Mesendoderm (in vitro differentiated cells): Measurements from ENCODE around the gene ABCC4.

Experiments
- DNase-seq: peaks from one replicate; pipeline ENCODE4 v3.0.0; 2013
- H2AK5ac ChIP-seq: 2 replicates; pipeline ENCODE4 v1.6.1; 2013; ENCODE audit warnings: low read length, inconsistent platforms
- H2BK120ac ChIP-seq: 2 replicates; pipeline ENCODE4 v1.6.1; 2013; ENCODE audit warnings: low read depth, mild to moderate bottlenecking, low read length, moderate library complexity, mixed read lengths
- H2BK15ac ChIP-seq: replicated peaks from 2 replicates; pipeline ENCODE4 v1.6.1; 2013; ENCODE audit warnings: low read depth, mild to moderate bottlenecking, moderate library complexity
- H2BK5ac ChIP-seq: 2 replicates; pipeline ENCODE4 v1.6.1; 2013; ENCODE audit warnings: low read length, inconsistent platforms
- H3K18ac ChIP-seq: 2 replicates; pipeline ENCODE4 v1.6.1; 2013; ENCODE audit warnings: mild to moderate bottlenecking, low read length, mixed read lengths
- H3K23ac ChIP-seq: one replicate; pipeline ENCODE4 v1.6.1; 2013; ENCODE audit warnings: low read length
- H3K27ac ChIP-seq: 2 replicates; pipeline ENCODE4 v1.5.1; 2013; ENCODE audit warnings: low read depth, mild to moderate bottlenecking, inconsistent platforms, low read length, moderate library complexity
- H3K27me3 ChIP-seq: 2 replicates; pipeline ENCODE4 v1.6.1; 2013; ENCODE audit warnings: low read length, control low read depth, mild to moderate bottlenecking, inconsistent platforms; ENCODE audit not compliant: insufficient read depth, poor library complexity
- H3K36me3 ChIP-seq: 2 replicates; pipeline ENCODE4 v1.6.1; 2013; ENCODE audit warnings: low read length, inconsistent platforms; ENCODE audit not compliant: control insufficient read depth, insufficient read depth
- H3K4ac ChIP-seq: one replicate; pipeline ENCODE4 v1.6.1; 2013; ENCODE audit warnings: low read depth, mild to moderate bottlenecking, low read length, moderate library complexity
- H3K4me1 ChIP-seq: 2 replicates; pipeline ENCODE4 v1.6.1; 2013; ENCODE audit warnings: low read depth, low read length, inconsistent platforms; ENCODE audit not compliant: control insufficient read depth
- H3K4me2 ChIP-seq: 2 replicates; pipeline ENCODE4 v1.6.1; 2013; ENCODE audit warnings: low read length
- H3K4me3 ChIP-seq: 2 replicates; pipeline ENCODE4 v1.5.1; 2013; ENCODE audit warnings: mild to moderate bottlenecking, low read length
- H3K56ac ChIP-seq: one replicate; pipeline ENCODE4 v1.6.1; 2013; ENCODE audit warnings: low read length
- H3K79me1 ChIP-seq: 2 replicates; pipeline ENCODE4 v1.6.1; 2013; ENCODE audit warnings: low read length, inconsistent platforms
- H3K79me2 ChIP-seq: 2 replicates; pipeline ENCODE4 v1.6.1; 2013; ENCODE audit warnings: mild to moderate bottlenecking, low read length; ENCODE audit not compliant: control insufficient read depth, insufficient read depth
- H3K9ac ChIP-seq: 2 replicates; pipeline ENCODE4 v1.6.1; 2013; ENCODE audit warnings: low read length, inconsistent platforms
- H4K5ac ChIP-seq: one replicate; pipeline ENCODE4 v1.6.1; 2013; ENCODE audit warnings: low read length
- H4K8ac ChIP-seq: one replicate; pipeline ENCODE4 v1.6.1; 2013; ENCODE audit warnings: low read depth, mild to moderate bottlenecking, control low read depth, low read length, moderate library complexity
- WGBS: extraction: QIAGEN DNeasy Blood & Tissue Kit; methylation state at CpG from one replicate; pipeline ENCODE4 v1.1.7; 2013; ENCODE audit warnings: low lambda C conversion rate, missing lambda C conversion rate; ENCODE audit not compliant: insufficient coverage; ENCODE audit errors: extremely low coverage; 5-methylcytosine and 5-hydroxymethylcytosine counted together

Gene ABCC4

DNA sequence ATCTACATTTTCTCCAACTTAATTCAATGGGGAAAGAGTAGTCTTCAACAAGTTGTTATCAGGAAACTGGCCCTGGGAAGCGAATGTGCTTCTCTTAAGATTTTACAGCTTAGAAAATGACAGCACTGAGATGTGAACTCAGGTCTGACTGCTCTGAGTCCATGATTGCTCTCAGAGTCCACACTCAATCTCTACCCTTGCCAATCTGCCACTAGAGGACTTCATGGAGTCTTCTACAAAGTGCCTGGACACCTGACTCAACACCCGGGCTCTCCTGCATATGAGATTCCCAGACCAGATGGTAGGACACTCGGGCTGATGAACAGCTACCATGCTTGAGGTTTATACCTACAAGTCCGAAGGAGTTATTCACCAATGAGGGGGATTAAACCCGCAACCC is 74.8 kb downstream of the ABCC4 start:
- no peaks in the 10 kb centered on the region for H3K27me3 ChIP-seq
- H4K5ac ChIP-seq: no peak overlapping the region
- no peak overlapping the region for H4K8ac ChIP-seq
- no peaks in the 10 kb centered on the region for H3K79me2 ChIP-seq
- H3K4me1 ChIP-seq: no peaks in the 10 kb centered on the region
- H3K27ac ChIP-seq: no peak overlapping the region
- H2BK15ac ChIP-seq: no peak overlapping the region
- no peak overlapping the region for H3K4ac ChIP-seq
- no peak overlapping the region for H3K9ac ChIP-seq
- no peak overlapping the region for H3K18ac ChIP-seq
- no CpG with 5 or more reads among the region's 5 CpGs for WGBS
- no peak for DNase-seq
- no peak overlapping the region for H3K23ac ChIP-seq
- no peaks in the 10 kb centered on the region for H3K79me1 ChIP-seq
- H2AK5ac ChIP-seq: no peak overlapping the region
- no peaks in the 10 kb centered on the region for H3K36me3 ChIP-seq
- no peak overlapping the region for H2BK120ac ChIP-seq
- H3K4me3 ChIP-seq: no peak overlapping the region
- H3K56ac ChIP-seq: no peak overlapping the region
- no peak overlapping the region for H2BK5ac ChIP-seq
- H3K4me2 ChIP-seq: no peak overlapping the region

DNA sequence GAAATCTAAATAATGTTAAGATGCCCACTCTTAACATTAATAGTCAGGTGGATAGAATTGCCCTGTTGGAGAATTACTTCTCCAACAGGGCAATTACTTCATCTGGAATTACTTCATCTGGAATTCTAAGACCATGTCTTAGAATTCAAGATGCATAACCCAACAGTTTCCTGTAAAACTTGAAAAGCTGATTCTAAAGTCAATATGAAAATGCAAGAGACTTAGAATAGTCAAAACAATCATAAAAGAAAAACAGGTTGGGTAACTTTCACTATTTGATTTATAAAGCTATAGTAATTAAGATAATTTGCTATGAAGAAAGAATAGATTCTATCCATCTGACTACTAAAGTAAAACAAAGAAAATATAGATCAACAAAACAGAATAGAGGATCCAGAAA is 75.2 kb downstream of the ABCC4 start:
- Histone ChIP-seq H3K79me1 (no peaks in the 10 kb centered on the region), H2BK5ac (no peak overlapping the region), H3K9ac (no peak overlapping the region), H3K4me3 (no peak overlapping the region), H3K79me2 (no peaks in the 10 kb centered on the region), H3K27ac (no peak overlapping the region), H3K4ac (no peak overlapping the region), H2BK120ac (no peak overlapping the region), H3K18ac (no peak overlapping the region), H2AK5ac (no peak overlapping the region), H3K4me1 (no peaks in the 10 kb centered on the region), H4K8ac (no peak overlapping the region), H3K23ac (no peak overlapping the region), H2BK15ac (no peak overlapping the region), H3K4me2 (no peak overlapping the region), H3K56ac (no peak overlapping the region), H3K27me3 (no peaks in the 10 kb centered on the region), H3K36me3 (no peaks in the 10 kb centered on the region), H4K5ac (no peak overlapping the region)
- DNase-seq: no peak

DNA sequence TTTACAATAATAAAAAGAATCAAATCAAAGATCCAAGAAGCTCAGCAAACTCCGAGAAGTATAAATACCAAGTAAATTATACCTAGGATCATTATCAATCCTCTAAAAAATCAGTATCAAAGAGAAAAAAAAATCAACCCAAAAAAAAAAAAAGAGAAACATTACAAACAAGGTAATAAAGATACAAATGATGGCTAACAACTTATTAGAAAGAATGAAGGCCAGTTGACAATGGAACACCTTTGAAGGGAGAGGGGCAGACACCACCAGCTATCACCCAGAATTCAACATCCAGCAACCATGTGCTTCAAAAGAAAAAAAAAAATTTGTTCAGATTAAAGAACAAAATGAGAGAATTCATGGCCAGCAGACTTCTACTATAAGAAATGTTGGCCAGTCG is 77.2 kb downstream of the ABCC4 start:
- no peak overlapping the region for H2BK5ac ChIP-seq
- H2BK15ac ChIP-seq: no peak overlapping the region
- H3K18ac ChIP-seq: no peak overlapping the region
- WGBS: no CpG with 5 or more reads among the region's 2 CpGs
- DNase-seq: no peak
- H3K4me2 ChIP-seq: no peak overlapping the region
- H3K4me1 ChIP-seq: no peaks in the 10 kb centered on the region
- no peak overlapping the region for H3K4ac ChIP-seq
- H3K23ac ChIP-seq: no peak overlapping the region
- no peak overlapping the region for H3K4me3 ChIP-seq
- no peaks in the 10 kb centered on the region for H3K79me2 ChIP-seq
- no peak overlapping the region for H3K56ac ChIP-seq
- H3K36me3 ChIP-seq: no peaks in the 10 kb centered on the region
- H3K27ac ChIP-seq: no peak overlapping the region
- no peak overlapping the region for H4K5ac ChIP-seq
- H4K8ac ChIP-seq: no peak overlapping the region
- H3K9ac ChIP-seq: no peak overlapping the region
- H3K27me3 ChIP-seq: no peaks in the 10 kb centered on the region
- no peaks in the 10 kb centered on the region for H3K79me1 ChIP-seq
- H2BK120ac ChIP-seq: no peak overlapping the region
- H2AK5ac ChIP-seq: no peak overlapping the region

DNA sequence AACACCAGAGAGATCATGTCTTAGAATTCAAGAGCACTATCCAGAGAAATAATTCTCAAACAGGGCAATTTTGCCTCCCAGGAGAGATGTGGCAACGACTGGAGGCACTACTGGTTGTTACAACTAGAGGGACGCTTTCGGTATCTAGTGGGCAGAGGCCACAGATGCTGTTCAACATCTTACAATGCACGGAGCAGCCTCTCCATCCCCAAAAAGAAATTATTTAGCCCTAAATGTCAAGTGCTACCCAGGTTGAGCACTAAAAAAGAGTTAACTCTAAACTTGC is 78.6 kb downstream of the ABCC4 start:
- no peaks in the 10 kb centered on the region for H3K36me3 ChIP-seq
- H3K27me3 ChIP-seq: no peaks in the 10 kb centered on the region
- no peak overlapping the region for H3K4ac ChIP-seq
- H3K27ac ChIP-seq: no peak overlapping the region
- no peak overlapping the region for H3K18ac ChIP-seq
- H3K56ac ChIP-seq: no peak overlapping the region
- no peaks in the 10 kb centered on the region for H3K79me2 ChIP-seq
- H4K8ac ChIP-seq: no peak overlapping the region
- no peak overlapping the region for H3K23ac ChIP-seq
- H2BK120ac ChIP-seq: no peak overlapping the region
- no peak overlapping the region for H4K5ac ChIP-seq
- no peak overlapping the region for H3K4me2 ChIP-seq
- H2BK5ac ChIP-seq: no peak overlapping the region
- no peak overlapping the region for H2AK5ac ChIP-seq
- WGBS: no CpG with 5 or more reads among the region's 4 CpGs
- H3K79me1 ChIP-seq: no peaks in the 10 kb centered on the region
- no peak for DNase-seq
- H2BK15ac ChIP-seq: no peak overlapping the region
- H3K4me1 ChIP-seq: no peaks in the 10 kb centered on the region
- no peak overlapping the region for H3K4me3 ChIP-seq
- no peak overlapping the region for H3K9ac ChIP-seq

DNA sequence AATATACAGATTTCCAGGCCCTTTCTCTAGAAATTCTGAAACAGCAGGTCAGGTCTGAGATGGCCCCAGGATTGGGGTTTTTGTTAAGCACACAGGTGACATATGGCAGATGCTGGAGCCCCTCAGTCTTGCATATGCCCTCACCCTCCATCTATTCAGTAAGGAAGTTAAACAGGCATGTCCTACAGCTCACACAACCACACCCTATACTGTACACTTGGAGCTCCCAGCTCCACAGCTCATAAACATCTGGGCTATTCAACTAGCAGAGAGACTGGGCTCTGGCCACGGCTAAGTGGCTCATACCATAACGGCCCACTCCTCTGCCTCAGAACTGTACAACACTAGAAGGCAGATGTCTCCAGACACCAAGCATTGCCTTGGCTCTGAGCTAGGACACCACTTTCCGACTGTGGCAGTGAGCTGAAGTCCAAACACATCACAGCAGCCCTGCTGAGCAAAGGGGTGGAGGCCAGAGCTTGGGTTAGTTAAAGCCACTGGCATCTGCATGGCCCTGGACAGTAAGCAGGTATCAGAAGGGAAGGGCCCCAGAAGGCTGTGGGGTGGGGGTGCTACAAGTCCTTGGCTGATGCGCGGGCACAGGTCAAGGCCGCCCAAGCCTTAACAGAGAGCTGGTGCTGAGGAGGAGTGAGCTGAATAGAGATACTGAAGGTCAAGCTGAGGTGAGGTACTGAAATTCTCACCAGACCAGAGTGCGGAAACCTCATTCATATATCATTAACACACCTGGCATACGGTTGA is 79.1 kb downstream of the ABCC4 start:
- no peak overlapping the region for H4K5ac ChIP-seq
- no peak overlapping the region for H3K18ac ChIP-seq
- no peaks in the 10 kb centered on the region for H3K36me3 ChIP-seq
- no peak overlapping the region for H3K27ac ChIP-seq
- no peaks in the 10 kb centered on the region for H3K27me3 ChIP-seq
- H3K4me1 ChIP-seq: no peaks in the 10 kb centered on the region
- H2AK5ac ChIP-seq: no peak overlapping the region
- H2BK120ac ChIP-seq: no peak overlapping the region
- H3K4me2 ChIP-seq: no peak overlapping the region
- no peak overlapping the region for H3K23ac ChIP-seq
- no peak overlapping the region for H3K9ac ChIP-seq
- H2BK5ac ChIP-seq: no peak overlapping the region
- H3K56ac ChIP-seq: no peak overlapping the region
- WGBS: no CpG with 5 or more reads among the region's 8 CpGs
- no peaks in the 10 kb centered on the region for H3K79me2 ChIP-seq
- DNase-seq: no peak
- H3K79me1 ChIP-seq: no peaks in the 10 kb centered on the region
- H2BK15ac ChIP-seq: no peak overlapping the region
- H4K8ac ChIP-seq: no peak overlapping the region
- no peak overlapping the region for H3K4me3 ChIP-seq
- H3K4ac ChIP-seq: no peak overlapping the region

DNA sequence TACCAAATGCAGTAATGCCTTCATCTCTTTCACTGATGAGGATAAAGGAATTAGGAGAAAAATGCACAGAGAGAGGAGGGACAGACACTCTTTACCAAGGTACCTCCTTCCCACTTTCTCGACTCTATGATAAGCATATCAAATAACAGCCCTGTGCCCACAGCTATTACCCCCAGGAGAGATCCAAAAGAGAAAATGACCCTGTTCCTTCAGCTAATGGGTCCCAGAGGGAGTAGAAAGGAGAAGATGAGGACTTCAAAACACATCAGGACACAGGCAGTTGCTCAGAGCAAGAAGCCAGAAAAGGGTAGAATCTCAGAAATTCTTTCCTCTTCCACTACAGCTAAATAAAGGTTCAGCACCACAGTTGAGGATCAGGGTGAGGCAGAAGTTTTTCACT is 80.6 kb downstream of the ABCC4 start:
- Histone ChIP-seq H3K4me3 (no peak overlapping the region), H3K27me3 (no peaks in the 10 kb centered on the region), H3K4me1 (no peaks in the 10 kb centered on the region), H2BK15ac (no peak overlapping the region), H3K23ac (no peak overlapping the region), H4K5ac (no peak overlapping the region), H2BK120ac (no peak overlapping the region), H3K56ac (no peak overlapping the region), H3K36me3 (no peaks in the 10 kb centered on the region), H3K9ac (no peak overlapping the region), H3K4ac (no peak overlapping the region), H3K18ac (no peak overlapping the region), H4K8ac (no peak overlapping the region), H2BK5ac (no peak overlapping the region), H3K4me2 (no peak overlapping the region), H3K27ac (no peak overlapping the region), H3K79me1 (no peaks in the 10 kb centered on the region), H3K79me2 (no peaks in the 10 kb centered on the region), H2AK5ac (no peak overlapping the region)
- DNase-seq: no peak
- no CpG with 5 or more reads among the region's 1 CpG for WGBS
